ENCODE measurements around the gene NUP85. TPM values are rescaled to one million over a fixed set of nuclear protein-coding genes. Genes with fewer than 3 reads are reported as not detected.

NUP85 gene
- total and polyA plus RNA-seq, 2 experiments from 2014 or later: 26.2 to 44.0 TPM

DNA sequence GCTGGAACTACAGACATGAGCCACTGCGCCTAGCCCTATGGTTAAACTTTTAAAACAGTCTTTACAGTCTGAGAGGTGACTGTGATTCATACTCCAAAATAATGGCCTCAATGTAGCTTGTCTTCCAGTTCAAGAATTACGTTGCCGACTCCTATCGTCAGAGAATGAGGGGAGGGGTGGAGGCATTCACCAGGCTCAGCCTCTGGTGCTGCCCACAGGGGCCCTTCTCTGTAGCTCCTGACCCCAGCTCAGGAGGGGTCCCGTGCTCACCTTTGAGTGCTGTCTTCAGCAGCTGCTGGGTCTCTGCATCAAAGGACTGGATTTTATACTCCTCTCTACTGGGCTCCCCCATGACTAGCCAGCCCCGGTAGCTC, 64.4 kb downstream of the NUP85 start:
- peak; percentile 47 for DNase-seq
- in situ Hi-C loops (cut with MboI): no loop called here
- 26% methylated on average over 6 of the region's 6 CpGs for WGBS, 2 experiments (ENCODE audit: low coverage in 1 of 2, low lambda C conversion rate in 2 of 2, missing lambda C conversion rate in 2 of 2)
- H3K4me1 ChIP-seq (ENCODE audit: insufficient read depth): peaks cover 27% of the 10 kb centered on the region
- H4K20me1 ChIP-seq (ENCODE audit: insufficient read depth): no peaks in the 10 kb centered on the region
- H3K9ac ChIP-seq: peak overlapping the region; percentile 87
- H3K79me2 ChIP-seq (ENCODE audit: insufficient read depth): no peaks in the 10 kb centered on the region
- 0 out of 2 replicates have a peak overlapping the region, but pooled peaks have one; percentile 58 for H3K27ac ChIP-seq
- no peaks in the 10 kb centered on the region for H3K27me3 ChIP-seq (replicated peaks; ENCODE audit: insufficient read depth)
- peak overlapping the region; percentile 89 for H3K4me2 ChIP-seq (ENCODE audit: unreplicated experiment)
- TF ChIP-seq EZH2phosphoT487 (IDR thresholded peaks at IDR 0.05; ENCODE audit: insufficient read depth, low read depth) (no peak), EZH2 (IDR thresholded peaks at IDR 0.05; ENCODE audit: insufficient read depth, poor library complexity, severe bottlenecking) (no peak)
- peak overlapping the region; percentile 93 for H3K4me3 ChIP-seq
- H3F3A ChIP-seq (ENCODE audit: insufficient read depth): peaks cover 13% of the 10 kb centered on the region
- H3K9me2 ChIP-seq (ENCODE audit: insufficient read depth): no peaks in the 10 kb centered on the region
- peaks cover 7% of the 10 kb centered on the region; the same call in 1 of the 2 replicates for H3K36me3 ChIP-seq (ENCODE audit: low read depth)
- H3K9me3 ChIP-seq (ENCODE audit: low read depth): no peaks in the 10 kb centered on the region
- H2AFZ ChIP-seq: peak overlapping the region; percentile 97

DNA sequence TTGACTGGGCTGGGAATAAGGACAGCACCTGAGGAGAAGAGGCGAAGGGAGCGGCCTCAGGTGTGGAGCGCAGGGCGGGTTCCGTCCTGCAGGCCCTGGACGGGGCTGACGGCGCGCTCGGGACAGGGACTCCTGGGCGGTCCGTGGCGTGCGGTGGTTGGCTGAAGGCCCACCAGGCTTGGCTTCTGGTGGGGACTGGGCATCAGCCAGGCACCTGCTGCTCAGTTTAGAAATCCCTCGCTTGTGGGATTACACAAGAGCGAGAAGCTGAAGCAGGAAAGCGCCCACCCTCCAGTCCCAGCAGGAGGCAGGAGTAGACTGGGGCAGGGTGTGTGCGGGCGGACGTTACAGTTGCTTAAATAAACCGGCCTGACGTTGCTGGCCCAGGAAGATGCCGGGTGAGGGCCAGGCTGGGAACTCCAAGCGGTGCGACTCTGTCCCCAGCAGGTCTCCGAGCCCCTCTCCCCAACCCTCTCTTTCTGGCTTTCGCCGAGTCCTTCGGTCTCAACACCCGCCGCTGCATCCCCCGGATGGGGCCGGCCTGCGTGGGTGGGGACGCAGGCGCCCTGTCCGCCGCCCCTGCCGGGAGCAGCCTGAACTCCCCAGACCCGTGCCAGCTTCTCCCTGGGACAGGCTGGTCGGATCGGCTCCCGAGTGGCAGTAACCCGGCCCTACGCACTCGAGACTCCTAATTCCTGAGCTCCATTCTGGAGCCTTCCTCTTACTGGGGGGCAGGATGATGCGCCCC, 64.9 kb downstream of the NUP85 start:
- Histone ChIP-seq H3F3A (ENCODE audit: insufficient read depth) (peaks cover 13% of the 10 kb centered on the region), H3K79me2 (ENCODE audit: insufficient read depth) (no peaks in the 10 kb centered on the region), H3K36me3 (ENCODE audit: low read depth) (peaks cover 7% of the 10 kb centered on the region; the same call in 1 of the 2 replicates), H3K4me1 (ENCODE audit: insufficient read depth) (peaks cover 27% of the 10 kb centered on the region), H2AFZ (peak overlapping the region; percentile 97), H3K9me3 (ENCODE audit: low read depth) (no peaks in the 10 kb centered on the region), H3K4me3 (peak overlapping the region; percentile 93), H3K9me2 (ENCODE audit: insufficient read depth) (no peaks in the 10 kb centered on the region), H4K20me1 (ENCODE audit: insufficient read depth) (no peaks in the 10 kb centered on the region), H3K27ac (peak overlapping the region; percentile 58), H3K27me3 (replicated peaks; ENCODE audit: insufficient read depth) (no peaks in the 10 kb centered on the region), H3K9ac (peak overlapping the region; percentile 87), H3K4me2 (ENCODE audit: unreplicated experiment) (peak overlapping the region; percentile 89)
- TF ChIP-seq EZH2 (IDR thresholded peaks at IDR 0.05; ENCODE audit: insufficient read depth, poor library complexity, severe bottlenecking) (no peak), EZH2phosphoT487 (IDR thresholded peaks at IDR 0.05; ENCODE audit: insufficient read depth, low read depth) (no peak)
- 2 to 3% methylated on average over 38 to 47 of the region's 47 CpGs for WGBS, 2 experiments (ENCODE audit: low coverage in 1 of 2, low lambda C conversion rate in 2 of 2, missing lambda C conversion rate in 2 of 2)
- DNase-seq: peak; percentile 88
- in situ Hi-C loops (cut with MboI): no loop called here

DNA sequence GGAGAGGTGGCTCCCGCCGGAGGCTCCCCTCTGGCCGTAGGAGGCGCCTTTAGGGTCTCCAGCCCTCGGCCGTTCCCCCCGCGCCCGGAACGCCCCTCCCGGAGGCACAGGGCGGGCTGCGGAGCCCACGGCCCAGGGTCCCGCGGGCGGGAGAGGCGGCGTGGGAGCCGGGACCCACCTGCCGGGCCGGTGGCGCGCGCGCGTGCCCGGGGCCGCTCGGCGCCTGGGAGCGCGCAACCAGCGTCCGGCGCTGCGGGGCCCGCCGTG, 65.4 kb downstream of the NUP85 start, which contains the start of gene MIF4GD:
TSS of gene MIF4GD (minus strand) at position 266 of the 267 bp plus-strand sequence. CDS start 1,036 bp downstream, outside the sequence.
- H2AFZ ChIP-seq: peak within 1 kb of the TSS; percentile 97
- no peaks in the 10 kb centered on the region for H3K9me3 ChIP-seq (ENCODE audit: low read depth)
- in situ Hi-C loops (cut with MboI): no loop called here
- H4K20me1 ChIP-seq (ENCODE audit: insufficient read depth): no peaks in the 10 kb centered on the region
- no peaks in the 10 kb centered on the region for H3K79me2 ChIP-seq (ENCODE audit: insufficient read depth)
- peaks cover 6% of the 10 kb centered on the region; the same call in 1 of the 2 replicates for H3K36me3 ChIP-seq (ENCODE audit: low read depth)
- 2 to 4% methylated on average over 25 to 35 of the region's 39 CpGs for WGBS, 2 experiments (ENCODE audit: low coverage in 1 of 2, low lambda C conversion rate in 2 of 2, missing lambda C conversion rate in 2 of 2)
- H3K27me3 ChIP-seq (replicated peaks; ENCODE audit: insufficient read depth): no peaks in the 10 kb centered on the region
- peaks cover 27% of the 10 kb centered on the region for H3K4me1 ChIP-seq (ENCODE audit: insufficient read depth)
- H3K4me2 ChIP-seq (ENCODE audit: unreplicated experiment): peak within 1 kb of the TSS; percentile 89
- peak within 1 kb of the TSS; percentile 93 for H3K4me3 ChIP-seq
- H3K9ac ChIP-seq: peak within 1 kb of the TSS; percentile 87
- peaks cover 13% of the 10 kb centered on the region for H3F3A ChIP-seq (ENCODE audit: insufficient read depth)
- H3K27ac ChIP-seq: peak within 1 kb of the TSS; percentile 58
- no peak for TF ChIP-seq EZH2 (IDR thresholded peaks at IDR 0.05; ENCODE audit: insufficient read depth, poor library complexity, severe bottlenecking)
- no peak for TF ChIP-seq EZH2phosphoT487 (IDR thresholded peaks at IDR 0.05; ENCODE audit: insufficient read depth, low read depth)
- no peak for DNase-seq
- H3K9me2 ChIP-seq (ENCODE audit: insufficient read depth): no peaks in the 10 kb centered on the region

DNA sequence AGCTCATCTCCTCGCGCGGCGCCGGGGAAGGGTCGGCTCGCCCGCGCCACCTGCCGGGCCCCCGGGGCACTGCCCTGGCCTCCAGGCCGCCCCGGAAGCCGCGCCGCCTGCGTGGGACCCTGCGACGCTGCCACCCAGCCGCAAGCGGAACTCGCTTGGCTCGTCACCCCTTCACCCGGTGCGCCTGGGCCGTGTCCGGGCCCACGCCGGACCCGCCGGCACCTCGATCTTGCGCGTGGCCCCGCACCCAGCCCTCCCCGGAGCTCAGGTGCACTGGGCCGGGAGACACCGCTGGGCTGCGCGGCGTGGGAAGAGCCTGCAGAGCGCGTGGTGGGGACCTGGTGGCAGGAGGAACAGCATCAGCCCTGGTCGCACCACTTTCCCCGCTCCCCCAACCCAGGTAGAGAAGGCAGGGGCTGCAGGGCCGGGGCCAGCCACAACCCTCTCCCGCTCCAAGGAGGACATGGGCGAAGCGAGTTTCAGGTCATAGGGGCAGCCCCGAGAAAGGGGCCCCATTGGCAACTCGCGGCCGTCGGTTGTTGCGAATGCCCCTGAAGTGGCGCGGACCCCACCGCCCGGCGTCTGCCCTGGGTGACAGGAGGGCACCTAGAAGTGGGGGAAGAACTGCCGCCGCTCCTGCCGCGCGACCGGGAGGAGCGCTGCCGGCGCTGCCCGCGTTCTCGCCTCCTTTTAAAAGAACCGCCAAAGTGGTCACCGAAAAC, 65.9 kb downstream of the NUP85 start:
- Histone ChIP-seq H2AFZ (peak overlapping the region; percentile 88), H3K9ac (peak overlapping the region; percentile 75), H3F3A (ENCODE audit: insufficient read depth) (peaks cover 13% of the 10 kb centered on the region), H3K9me2 (ENCODE audit: insufficient read depth) (no peaks in the 10 kb centered on the region), H3K79me2 (ENCODE audit: insufficient read depth) (no peaks in the 10 kb centered on the region), H3K4me1 (ENCODE audit: insufficient read depth) (peaks cover 27% of the 10 kb centered on the region), H3K36me3 (ENCODE audit: low read depth) (peaks cover 1% of the 10 kb centered on the region; the same call in 1 of the 2 replicates), H4K20me1 (ENCODE audit: insufficient read depth) (no peaks in the 10 kb centered on the region), H3K27me3 (replicated peaks; ENCODE audit: insufficient read depth) (no peaks in the 10 kb centered on the region), H3K27ac (no peak overlapping the region), H3K9me3 (ENCODE audit: low read depth) (no peaks in the 10 kb centered on the region), H3K4me2 (ENCODE audit: unreplicated experiment) (peak overlapping the region; percentile 51), H3K4me3 (peak overlapping the region; percentile 93)
- 1% methylated on average over 42 to 71 of the region's 74 CpGs for whole genome bisulfite sequencing, 2 experiments (ENCODE audit: low coverage in 1 of 2, low lambda C conversion rate in 2 of 2, missing lambda C conversion rate in 2 of 2)
- DNase-seq: peak; percentile 92
- in situ Hi-C loops (cut with MboI): no loop called here
- TF ChIP-seq EZH2 (IDR thresholded peaks at IDR 0.05; ENCODE audit: insufficient read depth, poor library complexity, severe bottlenecking) (no peak), EZH2phosphoT487 (IDR thresholded peaks at IDR 0.05; ENCODE audit: insufficient read depth, low read depth) (no peak)
